ENCODE results near the gene MSI2. TPM values are rescaled to one million over a fixed set of nuclear protein-coding genes. Genes with fewer than 3 reads are reported as not detected.

MSI2 gene
- total RNA-seq, 2 experiments from 2014 or later, result 131 to 164 TPM

- no peak overlapping the region for H2AFZ ChIP-seq (ENCODE audit: low read length)
- no peak for TF ChIP-seq EZH2phosphoT487 (IDR thresholded peaks at IDR 0.05; ENCODE audit: borderline replicate concordance, low read depth, low read length)
- TF ChIP-seq, protein P1, sequence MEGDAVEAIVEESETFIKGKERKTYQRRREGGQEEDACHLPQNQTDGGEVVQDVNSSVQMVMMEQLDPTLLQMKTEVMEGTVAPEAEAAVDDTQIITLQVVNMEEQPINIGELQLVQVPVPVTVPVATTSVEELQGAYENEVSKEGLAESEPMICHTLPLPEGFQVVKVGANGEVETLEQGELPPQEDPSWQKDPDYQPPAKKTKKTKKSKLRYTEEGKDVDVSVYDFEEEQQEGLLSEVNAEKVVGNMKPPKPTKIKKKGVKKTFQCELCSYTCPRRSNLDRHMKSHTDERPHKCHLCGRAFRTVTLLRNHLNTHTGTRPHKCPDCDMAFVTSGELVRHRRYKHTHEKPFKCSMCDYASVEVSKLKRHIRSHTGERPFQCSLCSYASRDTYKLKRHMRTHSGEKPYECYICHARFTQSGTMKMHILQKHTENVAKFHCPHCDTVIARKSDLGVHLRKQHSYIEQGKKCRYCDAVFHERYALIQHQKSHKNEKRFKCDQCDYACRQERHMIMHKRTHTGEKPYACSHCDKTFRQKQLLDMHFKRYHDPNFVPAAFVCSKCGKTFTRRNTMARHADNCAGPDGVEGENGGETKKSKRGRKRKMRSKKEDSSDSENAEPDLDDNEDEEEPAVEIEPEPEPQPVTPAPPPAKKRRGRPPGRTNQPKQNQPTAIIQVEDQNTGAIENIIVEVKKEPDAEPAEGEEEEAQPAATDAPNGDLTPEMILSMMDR (conservative IDR thresholded peaks at IDR 0.05; ENCODE audit: low read length), result no peak
- H3K4me3 ChIP-seq (ENCODE audit: low read depth, low read length, poor library complexity, severe bottlenecking), result no peak overlapping the region
- no peak overlapping the region for H3K4me2 ChIP-seq (ENCODE audit: low read length)
- no peaks in the 10 kb centered on the region for H3K9me2 ChIP-seq (ENCODE audit: insufficient read depth, low read length)
- BruUV-seq (replicated peaks), result no TSS peak
- ChIA-PET CTCF (ENCODE audit: unreplicated experiment) (no interaction called here), POLR2A (no interaction called here)
- no peak overlapping the region for H3K27ac ChIP-seq (ENCODE audit: low read depth, low read length, poor library complexity, severe bottlenecking)
- no peaks in the 10 kb centered on the region for H3K4me1 ChIP-seq (ENCODE audit: insufficient read depth, low read length, poor library complexity, severe bottlenecking)
- H4K20me1 ChIP-seq (ENCODE audit: insufficient read depth, low read length), result no peaks in the 10 kb centered on the region
- intact Hi-C loops (cut with micrococcal nuclease; ENCODE audit: unreplicated experiment), result no loop called here
- H3K9me3 ChIP-seq (ENCODE audit: low read length), result peaks cover 5% of the 10 kb centered on the region; the same call in 1 of the 2 replicates
- H3K36me3 ChIP-seq (ENCODE audit: insufficient read depth, low read length), result no peaks in the 10 kb centered on the region; the same call in 1 of the 2 replicates
- H3K79me2 ChIP-seq (ENCODE audit: insufficient read depth, low read depth, low read length), result no peaks in the 10 kb centered on the region
- no peak for DNase-seq (ENCODE audit: low spot score)
These were observed 450.4 kb downstream of the MSI2 start for GRCh38 chr17:57706761-57707160.

- ChIA-PET POLR2A (interaction anchor here (0.7 kb wide), 1 partner anchor 50 kb away, joined by 3 read pairs; no protein-coding TSS in a partner anchor), CTCF (ENCODE audit: unreplicated experiment) (interaction anchor here (0.8 kb wide), 1 partner anchor 36 kb away, joined by 3 read pairs; no protein-coding TSS in a partner anchor)
- Histone ChIP-seq H4K20me1 (ENCODE audit: insufficient read depth, low read length) (no peaks in the 10 kb centered on the region), H3K9me3 (ENCODE audit: low read length) (peaks cover 5% of the 10 kb centered on the region; the same call in 1 of the 2 replicates), H2AFZ (ENCODE audit: low read length) (no peak overlapping the region), H3K4me1 (ENCODE audit: insufficient read depth, low read length, poor library complexity, severe bottlenecking) (no peaks in the 10 kb centered on the region), H3K9me2 (ENCODE audit: insufficient read depth, low read length) (no peaks in the 10 kb centered on the region), H3K27ac (ENCODE audit: low read depth, low read length, poor library complexity, severe bottlenecking) (no peak overlapping the region), H3K79me2 (ENCODE audit: insufficient read depth, low read depth, low read length) (no peaks in the 10 kb centered on the region), H3K4me2 (ENCODE audit: low read length) (no peak overlapping the region), H3K36me3 (ENCODE audit: insufficient read depth, low read length) (no peaks in the 10 kb centered on the region; the same call in 1 of the 2 replicates), H3K4me3 (ENCODE audit: low read depth, low read length, poor library complexity, severe bottlenecking) (no peak overlapping the region)
- BruUV-seq (replicated peaks), result no TSS peak
- DNase-seq (ENCODE audit: low spot score), result no peak
- TF ChIP-seq, protein P1 (conservative IDR thresholded peaks at IDR 0.05; ENCODE audit: low read length), result no peak
- TF ChIP-seq EZH2phosphoT487 (IDR thresholded peaks at IDR 0.05; ENCODE audit: borderline replicate concordance, low read depth, low read length), result no peak
- intact Hi-C loops (cut with micrococcal nuclease; ENCODE audit: unreplicated experiment), result no loop called here
These were observed 451.6 kb downstream of the MSI2 start for GRCh38 chr17:57707892-57708291.

DNA sequence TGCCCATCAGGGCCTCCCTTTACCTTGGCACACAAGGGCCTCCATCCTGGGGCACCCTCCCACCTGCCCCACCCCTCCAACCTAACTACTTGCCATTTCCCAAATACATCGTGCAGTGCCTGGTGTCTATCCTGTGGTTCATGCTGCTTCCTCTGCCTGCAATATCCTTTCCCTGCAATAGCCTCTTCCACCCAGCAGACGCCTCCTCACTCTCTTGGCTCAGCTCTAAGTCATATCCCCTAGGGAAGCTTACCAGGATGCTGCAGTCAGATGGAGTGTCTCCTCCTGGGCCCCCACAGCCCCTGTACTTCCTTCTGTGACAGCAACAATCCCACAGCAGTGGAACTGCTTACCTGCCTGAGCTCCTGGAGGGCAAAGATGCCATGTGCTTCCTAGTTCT, 452.1 kb downstream of the MSI2 start:
- ChIA-PET CTCF (ENCODE audit: unreplicated experiment) (interaction anchor here (0.8 kb wide), 1 partner anchor 36 kb away, joined by 3 read pairs; no protein-coding TSS in a partner anchor), POLR2A (interaction anchor here (0.7 kb wide), 2 partner anchors 50 to 114 kb away, joined by 3 read pairs; no protein-coding TSS in a partner anchor)
- Histone ChIP-seq H3K36me3 (ENCODE audit: insufficient read depth, low read length) (no peaks in the 10 kb centered on the region; the same call in 1 of the 2 replicates), H3K9me2 (ENCODE audit: insufficient read depth, low read length) (no peaks in the 10 kb centered on the region), H2AFZ (ENCODE audit: low read length) (no peak overlapping the region), H3K9me3 (ENCODE audit: low read length) (peaks cover 5% of the 10 kb centered on the region; the same call in 1 of the 2 replicates), H4K20me1 (ENCODE audit: insufficient read depth, low read length) (no peaks in the 10 kb centered on the region), H3K27ac (ENCODE audit: low read depth, low read length, poor library complexity, severe bottlenecking) (no peak overlapping the region), H3K4me3 (ENCODE audit: low read depth, low read length, poor library complexity, severe bottlenecking) (no peak overlapping the region), H3K4me1 (ENCODE audit: insufficient read depth, low read length, poor library complexity, severe bottlenecking) (no peaks in the 10 kb centered on the region), H3K79me2 (ENCODE audit: insufficient read depth, low read depth, low read length) (no peaks in the 10 kb centered on the region), H3K4me2 (ENCODE audit: low read length) (no peak overlapping the region)
- no peak for DNase-seq (ENCODE audit: low spot score)
- BruUV-seq (replicated peaks), result no TSS peak
- intact Hi-C loops (cut with micrococcal nuclease; ENCODE audit: unreplicated experiment), result no loop called here
- no peak for TF ChIP-seq EZH2phosphoT487 (IDR thresholded peaks at IDR 0.05; ENCODE audit: borderline replicate concordance, low read depth, low read length)
- TF ChIP-seq, protein P1 (conservative IDR thresholded peaks at IDR 0.05; ENCODE audit: low read length), result no peak
